Activated CD4-positive, alpha-beta T cell treated with anti-CD3 and anti-CD28 coated beads for 4 hours (primary cell): Measurements from ENCODE around the gene MUC21.
"Not testable (repeated sequence)": the region's sequence is repeated elsewhere in the genome, so short reads cannot be mapped to it uniquely, and the experiment has no call there.

Experiments
- DNase-seq, 2 donors: peaks; one replicate each; pipeline ENCODE4 v3.0.0-alpha.2; 2020

MUC21 gene

GRCh38 chr6:30970946-30971345 lies 12.6 kb upstream of the MUC21 start:
- no peak for DNase-seq

- DNase-seq = no peak
Measured at GRCh38 chr6:30972816-30973215, 10.7 kb upstream of the MUC21 start.

GRCh38 chr6:30974490-30975252 lies 8.8 kb upstream of the MUC21 start:
- DNase-seq = no peak

DNA sequence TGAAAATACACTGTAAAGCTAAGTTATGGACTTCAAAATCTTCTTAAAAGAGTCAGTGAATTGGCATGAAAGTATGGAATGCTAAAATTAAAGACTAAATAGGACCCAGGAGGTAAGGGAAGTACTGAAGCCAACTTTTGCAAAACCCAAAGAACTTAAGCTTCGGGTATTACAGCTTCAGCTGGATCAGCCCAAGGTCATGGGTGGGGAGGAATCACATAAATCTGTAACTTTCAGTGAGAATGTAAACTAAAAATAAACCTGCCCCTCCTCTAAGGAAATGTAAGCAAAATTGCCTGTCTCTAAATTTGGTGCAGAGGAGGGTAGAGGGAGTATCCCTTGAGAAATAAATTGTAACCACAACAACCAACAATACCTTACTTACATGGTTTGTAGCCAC lies 4.4 kb upstream of the MUC21 start:
- DNase-seq = no peak

- DNase-seq = no peak
Measured at GRCh38 chr6:30979690-30980089, 3.8 kb upstream of the MUC21 start.

DNA sequence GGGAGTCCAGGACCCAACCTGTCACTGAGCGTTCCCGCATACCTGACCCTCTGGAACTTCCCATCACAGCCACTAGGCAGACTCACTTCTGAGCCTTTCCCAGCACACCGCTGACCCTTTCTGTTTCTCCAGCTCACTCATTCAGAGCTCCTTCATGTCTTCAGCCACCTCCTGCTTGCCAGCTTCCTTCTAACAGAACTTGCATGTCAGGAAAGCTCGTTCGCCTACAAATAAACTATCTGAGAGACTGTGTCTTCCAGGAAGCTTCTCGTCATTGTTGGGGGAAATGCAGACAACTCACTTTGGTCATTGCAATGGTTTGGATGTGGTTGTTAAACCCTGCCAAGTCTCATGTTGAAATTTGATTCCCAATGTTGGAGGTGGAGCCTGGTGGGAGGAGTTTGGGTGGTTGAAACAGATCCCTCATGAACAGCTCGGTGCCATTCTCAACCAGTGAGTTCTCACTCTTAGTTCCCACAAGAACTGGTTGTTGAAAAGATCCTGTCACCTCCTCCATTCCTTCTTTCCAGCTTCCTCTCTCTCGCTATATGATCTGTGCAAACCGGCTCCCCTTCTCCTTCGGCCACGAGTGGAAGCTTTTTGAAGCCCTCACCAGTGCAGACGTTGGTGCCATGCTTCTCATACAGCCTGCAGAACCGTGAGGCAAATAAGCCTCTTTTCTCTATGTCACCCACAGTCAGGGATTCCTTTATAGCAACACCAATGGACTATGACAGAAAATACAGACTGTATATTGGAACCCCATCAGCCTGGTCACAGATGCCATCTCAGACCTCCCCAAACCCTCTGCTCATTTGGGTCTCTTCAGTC lies 1.4 kb upstream of the MUC21 start:
- DNase-seq = no peak

DNA sequence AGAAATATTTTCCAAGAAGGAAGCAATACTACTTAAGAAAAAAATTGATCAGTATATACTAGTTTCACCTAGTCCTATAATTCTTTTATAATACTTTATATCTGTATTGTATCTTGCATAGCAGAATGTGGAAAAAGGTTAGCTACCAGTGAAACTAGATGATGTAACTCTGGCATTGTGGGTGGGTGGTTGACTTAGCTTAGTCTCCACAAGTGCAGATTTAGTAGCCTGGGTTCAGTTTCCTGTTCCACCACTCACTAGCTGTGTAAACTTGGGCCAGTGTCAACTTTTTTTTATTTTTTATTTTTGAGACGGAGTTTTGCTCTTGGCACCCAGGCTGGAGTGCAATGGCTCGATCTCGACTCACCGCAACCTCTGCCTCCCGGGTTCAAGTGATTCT lies 2.0 kb downstream of the MUC21 start:
- no peak for DNase-seq

DNA sequence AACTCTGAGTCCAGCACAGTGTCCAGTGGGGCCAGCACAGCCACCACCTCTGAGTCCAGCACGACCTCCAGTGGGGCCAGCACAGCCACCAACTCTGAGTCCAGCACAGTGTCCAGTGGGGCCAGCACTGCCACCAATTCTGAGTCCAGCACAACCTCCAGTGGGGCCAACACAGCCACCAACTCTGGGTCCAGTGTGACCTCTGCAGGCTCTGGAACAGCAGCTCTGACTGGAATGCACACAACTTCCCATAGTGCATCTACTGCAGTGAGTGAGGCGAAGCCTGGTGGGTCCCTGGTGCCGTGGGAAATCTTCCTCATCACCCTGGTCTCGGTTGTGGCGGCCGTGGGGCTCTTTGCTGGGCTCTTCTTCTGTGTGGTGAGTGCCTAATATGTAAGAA lies 3.8 kb downstream of the MUC21 start:
- no peak for DNase-seq

- no peak for DNase-seq
Measured at GRCh38 chr6:30988209-30988825, 4.8 kb downstream of the MUC21 start.

DNA sequence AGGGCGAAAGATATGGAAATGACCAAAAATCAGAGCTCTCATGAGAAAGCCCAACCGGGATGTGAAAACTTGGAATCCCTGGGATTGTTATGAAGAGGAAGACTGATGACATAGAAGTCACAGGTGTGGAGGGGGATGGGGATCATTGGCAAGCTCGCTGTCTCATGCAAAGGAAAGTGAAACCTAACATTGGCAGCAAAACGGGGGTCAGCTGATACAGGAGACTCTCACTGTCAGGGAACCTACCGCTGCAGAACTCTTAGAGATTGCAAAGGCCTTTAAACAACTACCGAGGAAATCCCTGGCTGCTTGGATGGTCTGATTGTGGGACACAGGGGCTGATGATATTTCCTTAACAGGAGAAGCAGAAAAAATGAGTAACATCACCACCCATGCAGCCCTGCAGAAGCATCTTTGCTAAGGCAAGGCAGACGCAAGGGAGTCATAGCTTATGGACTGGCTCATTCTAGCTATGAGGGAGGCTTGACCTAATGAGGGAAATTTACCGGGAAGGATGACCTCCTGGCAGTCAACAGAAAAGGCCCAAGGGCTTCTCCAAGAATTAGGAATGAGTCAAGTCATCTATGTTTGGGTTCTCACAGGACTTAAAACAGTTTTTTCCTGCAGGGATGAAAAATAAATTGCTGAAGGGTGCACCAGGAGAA lies 7.0 kb downstream of the MUC21 start:
- peak; percentile 17 for DNase-seq

GRCh38 chr6:30991891-30992290 lies 8.4 kb downstream of the MUC21 start:
- no peak for DNase-seq

DNA sequence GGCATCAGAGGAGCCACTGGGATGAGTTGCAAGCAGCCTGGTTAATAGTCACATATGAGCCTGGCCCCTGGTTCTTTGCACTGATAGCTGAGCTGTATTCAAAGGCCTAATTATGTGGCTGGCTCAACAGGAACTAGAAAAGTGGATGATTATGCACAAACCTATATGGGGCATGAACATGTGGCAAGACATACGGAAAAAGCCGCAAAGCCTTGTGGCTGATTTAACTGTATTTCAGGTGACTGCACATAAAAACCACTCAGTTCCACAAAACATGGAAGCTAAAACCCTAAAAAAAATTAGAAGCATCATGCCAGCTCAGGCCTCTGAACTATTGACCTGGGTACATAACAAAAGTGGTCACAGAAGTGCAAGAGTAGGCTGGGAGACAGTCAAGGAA lies 13.8 kb downstream of the MUC21 start:
- DNase-seq = no peak

GRCh38 chr6:30998785-30999184 lies 15.3 kb downstream of the MUC21 start:
- no peak for DNase-seq

DNA sequence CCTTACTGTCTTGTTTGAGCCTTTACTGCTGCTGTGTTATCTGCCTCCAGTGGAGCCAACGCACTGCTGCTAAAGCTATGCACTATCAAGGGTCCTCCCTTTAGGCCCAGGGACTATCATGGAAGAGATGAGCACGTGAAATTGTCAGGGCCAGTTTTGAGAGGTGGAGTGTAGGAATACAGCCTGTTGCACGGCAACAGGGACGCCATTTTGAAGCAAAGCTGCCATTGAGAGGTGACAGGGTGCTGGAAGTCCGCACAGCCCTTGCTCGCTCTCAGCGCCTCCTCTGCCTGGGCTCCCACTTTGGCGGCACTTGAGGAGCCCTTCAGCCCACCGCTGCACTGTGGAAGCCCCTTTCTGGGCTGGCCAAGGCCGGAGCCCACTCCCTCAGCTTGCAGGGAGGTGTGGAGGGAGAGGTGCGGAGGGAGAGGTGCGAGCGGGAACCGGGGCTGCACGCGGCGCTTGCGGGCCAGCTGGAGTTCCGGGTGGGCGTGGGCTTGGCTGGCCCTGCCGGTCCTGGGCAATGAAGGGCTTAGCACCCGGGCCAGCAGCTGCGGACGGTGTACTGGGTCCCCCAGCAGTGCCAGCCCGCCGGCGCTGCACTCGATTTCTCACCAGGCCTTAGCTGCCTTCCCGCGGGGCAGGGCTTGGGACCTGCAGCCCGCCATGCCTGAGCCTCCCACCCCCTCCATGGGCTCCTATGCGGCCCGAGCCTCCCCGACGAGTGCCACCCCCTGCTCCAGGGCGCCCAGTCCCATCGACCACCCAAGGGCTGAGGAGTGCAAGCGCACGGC lies 16.7 kb downstream of the MUC21 start:
- DNase-seq = not testable (repeated sequence)

DNA sequence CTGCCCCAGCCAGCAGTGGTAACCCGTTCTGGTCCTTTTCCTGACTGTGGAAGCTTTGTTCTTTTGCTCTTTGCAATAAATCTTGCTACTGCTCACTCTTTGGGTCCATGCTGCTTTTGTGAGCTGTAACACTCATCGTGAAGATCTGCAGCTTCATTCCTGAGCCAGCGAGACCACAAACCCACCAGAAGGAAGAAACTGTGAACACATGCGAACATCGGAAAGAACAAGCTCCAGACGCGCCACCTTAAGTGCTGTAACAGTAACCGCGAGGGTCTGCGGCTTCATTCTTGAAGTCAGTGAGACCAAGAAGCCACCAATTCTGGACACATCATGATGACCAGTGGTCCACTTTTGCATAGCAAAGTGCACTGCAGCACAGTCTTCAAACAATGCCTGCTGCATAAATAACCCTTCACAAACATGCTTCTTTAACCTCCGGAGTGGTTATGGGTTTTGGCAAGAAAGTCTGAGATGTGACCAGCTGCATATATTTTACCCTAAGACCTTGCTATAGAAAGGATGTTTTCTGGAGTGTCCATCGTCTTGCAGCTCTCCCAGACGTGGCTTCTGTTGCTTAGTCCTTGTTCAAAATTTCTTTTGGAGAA lies 17.9 kb downstream of the MUC21 start:
- DNase-seq = no peak

DNA sequence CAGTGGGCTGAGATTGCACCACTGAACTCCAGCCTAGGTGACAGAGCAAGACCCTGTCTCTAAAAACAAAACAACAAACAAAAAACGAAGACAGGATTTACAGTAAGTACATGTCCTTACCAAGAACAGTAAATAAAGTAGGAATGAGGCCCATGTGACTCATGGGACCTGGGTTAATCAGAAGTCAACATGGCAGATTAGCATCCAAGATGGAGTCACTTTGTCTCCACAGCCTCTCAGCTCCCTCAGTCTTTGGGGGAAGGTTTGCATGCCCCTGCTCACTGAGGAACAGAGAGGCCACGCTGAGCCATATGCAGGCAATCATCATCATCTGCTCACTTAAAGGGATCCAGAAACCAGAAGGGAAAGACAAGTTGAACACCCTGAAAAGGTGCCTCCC lies 19.0 kb downstream of the MUC21 start:
- DNase-seq = no peak

DNA sequence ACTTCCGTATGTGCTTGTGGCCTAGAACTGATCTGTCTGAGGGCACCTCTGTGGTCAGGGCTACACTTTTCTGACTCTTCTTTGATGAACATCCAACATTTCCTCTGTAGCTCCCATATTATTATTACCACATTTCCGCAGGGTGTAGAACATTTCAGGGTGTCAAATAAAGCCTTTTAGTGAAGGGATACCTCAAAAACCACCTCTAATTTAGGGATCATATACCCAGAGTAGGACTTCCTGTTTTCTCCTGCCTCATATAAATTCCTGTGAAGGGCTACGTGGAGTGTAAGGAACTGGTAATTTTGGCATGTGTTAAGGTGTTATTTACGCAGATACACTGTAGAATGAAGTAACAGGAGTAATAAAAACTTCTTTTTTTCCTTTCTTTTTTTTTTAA lies 21.3 kb downstream of the MUC21 start:
- DNase-seq = no peak

- DNase-seq = no peak
Measured at GRCh38 chr6:31005249-31006020, 21.9 kb downstream of the MUC21 start.

GRCh38 chr6:31007694-31008093 lies 24.2 kb downstream of the MUC21 start:
- no peak for DNase-seq

DNA sequence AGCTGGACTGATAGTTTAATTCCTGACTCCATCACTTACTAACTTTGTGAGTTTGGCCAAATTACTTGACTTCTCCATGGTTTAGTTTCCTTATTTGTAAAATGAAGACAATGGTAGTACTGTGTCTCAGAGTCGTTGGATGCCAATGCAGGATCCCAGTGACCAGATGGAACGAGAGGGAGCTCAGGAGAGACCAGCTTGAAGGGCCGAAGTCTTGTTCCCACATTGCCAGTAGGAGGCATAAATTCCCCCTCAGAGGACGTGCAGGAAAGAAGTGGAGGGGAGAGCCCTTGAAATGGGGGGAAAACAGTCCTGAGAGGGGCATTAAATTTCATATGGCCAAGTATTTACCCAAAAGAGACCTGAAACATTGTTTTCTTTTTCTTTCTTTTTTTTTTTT lies 24.6 kb downstream of the MUC21 start:
- no peak for DNase-seq

DNA sequence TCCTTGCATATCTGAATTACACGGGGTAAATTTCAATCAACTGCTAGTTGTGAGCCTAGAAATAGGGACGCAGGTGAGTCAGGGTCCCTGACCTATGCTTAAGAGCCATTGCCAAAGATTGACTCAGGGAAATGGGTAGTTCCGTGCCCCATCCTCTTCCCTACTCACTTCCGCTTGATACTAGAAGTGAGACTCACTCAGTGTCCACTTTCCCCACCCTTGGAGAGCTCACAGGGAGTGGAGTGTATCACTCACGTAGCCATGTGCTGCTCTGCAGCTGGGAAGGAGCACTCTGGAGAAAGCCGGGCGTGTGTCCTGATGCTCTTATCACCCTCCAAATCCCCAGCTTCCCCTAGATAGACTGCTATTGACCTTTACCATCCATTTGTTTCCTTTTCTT lies 26.2 kb downstream of the MUC21 start:
- DNase-seq = no peak
